Psoas muscle (tissue), 8 donors: Measurements from ENCODE around the gene OTUD4. TPM values are rescaled to one million over a fixed set of nuclear protein-coding genes. Genes with fewer than 3 reads are reported as not detected.

Source experiments
- ATAC-seq, 4 donors: fragments of 200-7000 bp; cut with Tn5 transposase; one replicate each; pipeline ENCODE4 v1.9.1; 2020; ENCODE audit warnings: moderate library complexity in 3 of 4, mild to moderate bottlenecking in 2 of 4
- DNase-seq, 2 donors: peaks; one replicate each; pipeline ENCODE4 v3.0.0-alpha.2; 2020
- H3K27ac ChIP-seq: fragments of 200-600 bp; one replicate; pipeline ENCODE4 v1.8.0; 2022
- H3K27me3 ChIP-seq, 3 donors: fragments of 200-600 bp in 1 of 3; one replicate each; pipeline versions ENCODE4 v1.6.1 to v1.8.0; 2013 to 2022; ENCODE audit warnings: low read length in 2 of 3, mild to moderate bottlenecking in 2 of 3, moderate library complexity in 1 of 3; ENCODE audit not compliant: insufficient read depth in 3 of 3
- H3K36me3 ChIP-seq, 2 donors: fragments of 200-600 bp in 1 of 2; one replicate each; pipeline versions ENCODE4 v1.6.1 to v1.8.0; 2013 to 2022; ENCODE audit warnings: low read depth in 1 of 2, mild to moderate bottlenecking in 1 of 2, moderate library complexity in 1 of 2; ENCODE audit not compliant: insufficient read depth in 1 of 2
- H3K4me1 ChIP-seq: fragments of 200-600 bp; one replicate; pipeline ENCODE4 v1.8.0; 2022
- H3K4me3 ChIP-seq: fragments of 200-600 bp; one replicate; pipeline ENCODE4 v1.8.0; 2022; ENCODE audit warnings: mild to moderate bottlenecking
- H3K9me3 ChIP-seq: fragments of 200-600 bp; one replicate; pipeline ENCODE4 v1.8.0; 2022
- CTCF ChIP-seq: fragments of 200-600 bp; IDR thresholded peaks from one replicate; pipeline ENCODE4 v1.8.0; 2022; ENCODE audit warnings: antibody characterized with exemption
- WGBS, 3 donors: extraction: QIAGEN DNeasy Blood & Tissue Kit; methylation state at CpG; one replicate each; pipeline versions ENCODE4 v1.1.6 to v1.1.7; 2013; 5-methylcytosine and 5-hydroxymethylcytosine counted together
- intact Hi-C, 2 donors: fragments of 100-400 bp; cut with DNase I; formaldehyde crosslinking; loops; one replicate each; pipeline versions ENCODE4 v1.11.0 to v1.14.2; 2022
- polyA plus RNA-seq, 3 donors: library from polyadenylated mRNA; stranded (reverse); fragments of 200-250 nt; gene quantifications; one replicate each; pipeline ENCODE4 v1.2.3, GENCODE V29; 2013
- total RNA-seq, 4 donors: library from RNA; stranded (reverse); fragmentation: NEBNext Ultra II Directional in 2 of 4; extraction: Animal tissue kit (Norgen Biotek cat#: 25700) in 2 of 4; gene quantifications; one replicate each; pipeline versions ENCODE4 v1.2.1 to v1.2.4, GENCODE V29; 2021 to 2023
- donor health status: healthy with polysubstance abuse.
- donor health status: DM: no; HTN: no; CAD: no; lungs with moderate emphysema.
- donor health status: Bipolar disorder and iron deficiency.
- donor health status: healthy.
- donor health status: DM: yes; HTN: yes; CAD: no.
- donor health status: DM: no; HTN: no; CAD: no.
- donor health status: DM: no; HTN: no; CAD: no.
- donor health status: DM: yes; HTN: yes; CAD: no.

Gene OTUD4
- total and polyA plus RNA-seq, 7 donors: 20.5 to 88.0 (median 53.6) TPM

GRCh38 chr4:145156986-145157385 lies 23.4 kb downstream of the OTUD4 start:
- Histone ChIP-seq H3K9me3 (no peaks in the 10 kb centered on the region), H3K27me3 (no peaks in the 10 kb centered on the region), H3K27ac (no peak overlapping the region), H3K4me3 (no peak overlapping the region), H3K4me1 (peaks cover 19% of the 10 kb centered on the region), H3K36me3 (peaks cover 9 to 78% of the 10 kb centered on the region in 2 donors)
- no peak for TF ChIP-seq CTCF
- ATAC-seq: no peak
- intact Hi-C loops: loop anchor here in 1 of 2 donors (5.0 kb wide), 1 partner anchor 460 kb away; the partner anchor contains the start of gene MMAA
- WGBS, 3 donors: 92 to 99% (median 93%) methylated on average over 2 of the region's 2 CpGs
- DNase-seq: no peak

- TF ChIP-seq CTCF: no peak
- intact Hi-C loops: loop anchor here in 1 of 2 donors (5.0 kb wide), 1 partner anchor 462 kb away; the partner anchor contains the start of gene MMAA
- 69 to 75% (median 70%) methylated on average over 2 of the region's 2 CpGs for WGBS, 3 donors
- Histone ChIP-seq H3K4me1 (peaks cover 19% of the 10 kb centered on the region), H3K27ac (peak overlapping the region; percentile 30), H3K27me3 (no peaks in the 10 kb centered on the region), H3K36me3 (peaks cover 6 to 78% of the 10 kb centered on the region in 2 donors), H3K4me3 (no peak overlapping the region), H3K9me3 (no peaks in the 10 kb centered on the region)
- ATAC-seq (no peak), DNase-seq (no peak)
Observed at GRCh38 chr4:145155268-145155870, 25.0 kb downstream of the OTUD4 start.

GRCh38 chr4:145154573-145154972 lies 25.8 kb downstream of the OTUD4 start:
- Histone ChIP-seq H3K27ac (peak overlapping the region; percentile 63), H3K27me3 (no peaks in the 10 kb centered on the region), H3K36me3 (peaks cover 6 to 78% of the 10 kb centered on the region in 2 donors), H3K4me1 (peaks cover 19% of the 10 kb centered on the region), H3K9me3 (no peaks in the 10 kb centered on the region), H3K4me3 (no peak overlapping the region)
- ATAC-seq: peak; percentile 81 to 91 (median 84)
- intact Hi-C loops: loop anchor here in 1 of 2 donors (5.0 kb wide), 2 partner anchors 408 to 458 kb away; no protein-coding TSS in a partner anchor
- no peak for DNase-seq
- peak; percentile 57 for TF ChIP-seq CTCF
- WGBS, 3 donors: 63 to 87% (median 83%) methylated on average over 1 of the region's 1 CpG

GRCh38 chr4:145153904-145154298 lies 26.5 kb downstream of the OTUD4 start:
- TF ChIP-seq CTCF: no peak
- H3K4me1 ChIP-seq: peaks cover 19% of the 10 kb centered on the region
- peaks cover 9 to 78% of the 10 kb centered on the region in 2 donors for H3K36me3 ChIP-seq
- 50 to 76% (median 57%) methylated on average over 1 of the region's 1 CpG for WGBS, 3 donors
- no peaks in the 10 kb centered on the region for H3K27me3 ChIP-seq
- peak overlapping the region; percentile 63 for H3K27ac ChIP-seq
- no peak for ATAC-seq
- no peak overlapping the region for H3K4me3 ChIP-seq
- intact Hi-C loops: loop anchor here in 1 of 2 donors (5.0 kb wide), 2 partner anchors 408 to 458 kb away; no protein-coding TSS in a partner anchor
- DNase-seq: no peak
- H3K9me3 ChIP-seq: no peaks in the 10 kb centered on the region
